ENCODE measurements around the gene MYZAP. TPM values are rescaled to one million over a fixed set of nuclear protein-coding genes. Genes with fewer than 3 reads are reported as not detected.

Gene MYZAP
- polyA plus RNA-seq, 2 of the 4 experiments (the other 2 are of a cell fraction), result 1.2 to 2.4 TPM

GRCh38 chr15:57565311-57565710 lies 26.4 kb upstream of the MYZAP start (continued):
- no peak for TF ChIP-seq NPAS2 (CRISPR knock-in tag; IDR thresholded peaks at IDR 0.05; ENCODE audit: borderline replicate concordance)
- no peak for TF ChIP-seq RFX5 (IDR thresholded peaks at IDR 0.05)
- no peak for TF ChIP-seq CEBPB (IDR thresholded peaks at IDR 0.05)
- no peak for TF ChIP-seq CBX2 (IDR thresholded peaks at IDR 0.05; ENCODE audit: borderline replicate concordance, low read depth)
- TF ChIP-seq RARB (CRISPR knock-in tag; IDR thresholded peaks at IDR 0.05), result no peak

GRCh38 chr15:57566834-57567233 lies 24.9 kb upstream of the MYZAP start:
- POLR2A ChIA-PET, result no interaction called here
- no peak for FAIRE-seq

GRCh38 chr15:57567891-57568290 lies 23.8 kb upstream of the MYZAP start:
- Histone ChIP-seq H3K4me2 (no peak overlapping the region), H3K9me3 (no peaks in the 10 kb centered on the region), H3K27ac (no peak overlapping the region), H3K4me3 (no peak overlapping the region), H3K4me1 (peaks cover 23% of the 10 kb centered on the region)
- 86% methylated on average over 3 of the region's 3 CpGs for WGBS (ENCODE audit: missing lambda C conversion rate)
- FAIRE-seq (no peak), ATAC-seq (no peak), DNase-seq (ENCODE audit: low read depth in 1 of 2, low spot score in 1 of 2) (no peak)
- TF ChIP-seq TFCP2L1 (CRISPR knock-in tag; IDR thresholded peaks at IDR 0.05) (no peak), FOXS1 (CRISPR knock-in tag; IDR thresholded peaks at IDR 0.05) (no peak), KDM1A (IDR thresholded peaks at IDR 0.05; ENCODE audit: low read depth) (no peak), ZFP36 (IDR thresholded peaks at IDR 0.05; ENCODE audit: borderline replicate concordance, partially characterized antibody) (no peak)
- CTCF ChIA-PET, result interaction anchor here (0.6 to 11.8 kb wide), 6 partner anchors 14 to 503 kb away, joined by 3 to 286 read pairs (median 4); no protein-coding TSS in a partner anchor
- POLR2A ChIA-PET, result no interaction called here

More at GRCh38 chr15:57566834-57567233, 24.9 kb upstream of the MYZAP start:
- Histone ChIP-seq H3K4me3 (no peak overlapping the region), H3K9me3 (no peaks in the 10 kb centered on the region), H3K4me2 (no peak overlapping the region), H3K4me1 (peaks cover 23% of the 10 kb centered on the region), H3K27ac (no peak overlapping the region)
- 21% methylated on average over 4 of the region's 4 CpGs for WGBS (ENCODE audit: missing lambda C conversion rate)
- no peak for DNase-seq (ENCODE audit: low read depth in 1 of 2, low spot score in 1 of 2)
- ATAC-seq, result no peak
- TF ChIP-seq FOXS1 (CRISPR knock-in tag; IDR thresholded peaks at IDR 0.05) (no peak), KDM1A (IDR thresholded peaks at IDR 0.05; ENCODE audit: low read depth) (no peak), HES2 (IDR thresholded peaks at IDR 0.05) (no peak), POLR2A (IDR thresholded peaks at IDR 0.05; ENCODE audit: low read length) (no peak), MAFK (IDR thresholded peaks at IDR 0.05; ENCODE audit: partially characterized antibody) (no peak), CHD4 (IDR thresholded peaks at IDR 0.05; ENCODE audit: borderline replicate concordance) (no peak), JUNB (IDR thresholded peaks at IDR 0.05) (no peak), RCOR1 (IDR thresholded peaks at IDR 0.05; ENCODE audit: low read depth, low read length) (no peak), HOXB13 (CRISPR knock-in tag; IDR thresholded peaks at IDR 0.05; ENCODE audit: low read depth) (no peak), NPAS2 (CRISPR knock-in tag; IDR thresholded peaks at IDR 0.05; ENCODE audit: borderline replicate concordance) (no peak), EHF (CRISPR knock-in tag; IDR thresholded peaks at IDR 0.05) (no peak), ELK1 (IDR thresholded peaks at IDR 0.05; ENCODE audit: low read depth, low read length) (no peak), HEYL (CRISPR knock-in tag; IDR thresholded peaks at IDR 0.05) (no peak), MAX (IDR thresholded peaks at IDR 0.05) (no peak), ATOH8 (CRISPR knock-in tag; IDR thresholded peaks at IDR 0.05; ENCODE audit: low read depth) (no peak), BHLHE40 (IDR thresholded peaks at IDR 0.05; ENCODE audit: low read depth, low read length) (no peak), USF2 (IDR thresholded peaks at IDR 0.05) (no peak), FOSL2 (IDR thresholded peaks at IDR 0.05) (no peak), FOSL2 (CRISPR knock-in tag; IDR thresholded peaks at IDR 0.05) (no peak)
- CTCF ChIA-PET, result interaction anchor here (1.0 to 11.8 kb wide), 4 partner anchors 9 to 43 kb away, joined by 3 to 286 read pairs (median 6); no protein-coding TSS in a partner anchor
